NCI-H748 (cell line): Measurements from ENCODE around the gene ZDHHC11B.

Source experiments
- DNase-seq: peaks from one replicate; lab custom pipeline; 2025; ENCODE audit not compliant: unreplicated experiment; lab: John Stamatoyannopoulos, UW

Gene ZDHHC11B

GRCh38 chr5:663436-664342 is 120.8 kb downstream of the ZDHHC11B start:
- DNase-seq, result no peak

- DNase-seq, result no peak
Measured at GRCh38 chr5:662751-663435, 121.6 kb downstream of the ZDHHC11B start.

GRCh38 chr5:661891-662750 is 122.4 kb downstream of the ZDHHC11B start:
- DNase-seq, result no peak

DNA sequence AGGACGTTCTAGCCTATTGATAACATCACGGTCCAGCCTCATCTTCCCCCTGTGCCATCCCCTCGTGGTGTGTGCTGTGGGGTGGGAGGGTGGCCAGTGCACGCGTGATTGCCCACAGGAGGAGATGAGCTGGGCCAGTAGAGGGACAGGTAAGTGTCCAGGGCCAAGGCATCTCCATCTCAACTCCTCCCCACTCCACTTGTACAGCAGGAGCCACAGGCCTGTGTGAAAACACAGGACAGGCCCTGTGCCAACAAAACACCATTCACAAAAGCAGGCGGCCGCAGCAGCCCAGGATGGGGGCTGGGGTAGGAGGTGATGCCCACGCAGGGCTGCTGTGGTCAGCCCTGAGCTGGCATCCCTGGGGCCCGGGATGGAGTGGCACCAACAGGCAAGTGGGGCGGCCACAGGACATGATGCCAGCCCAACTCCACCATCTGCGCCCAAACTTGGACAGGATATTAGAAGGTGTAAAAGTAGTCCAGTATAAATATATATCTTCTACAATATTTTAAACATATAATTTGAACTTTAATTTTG is 124.0 kb downstream of the ZDHHC11B start:
- DNase-seq, result no peak
